SK-N-SH (cell line): ENCODE results near the gene CHAC1. TPM values are rescaled to one million over a fixed set of nuclear protein-coding genes. Genes with fewer than 3 reads are reported as not detected.

Experiments
- CTCF ChIA-PET: fragments of 300-600, 350-600 bp; formaldehyde crosslinking; extraction: SDS; loops from one replicate; lab custom pipeline; 2021; lab: Yijun Ruan, JAX
- POLR2A ChIA-PET: fragments of 350-600 bp; sonication (Branson Sonifier 250); formaldehyde crosslinking; extraction: SDS; loops from one replicate; lab custom pipeline; 2020; ENCODE audit warnings: antibody characterized with exemption, inconsistent platforms; lab: Yijun Ruan, JAX
- DNase-seq: peaks from one replicate; pipeline ENCODE4 v3.0.0; 2012
- H2AFZ ChIP-seq: fragments of 200-600 bp; sonication (generic); 2 replicates; pipeline ENCODE4 v1.8.1; 2016; ENCODE audit warnings: antibody characterized with exemption, mild to moderate bottlenecking, low read depth
- H3F3A ChIP-seq: fragments of 200-600 bp; sonication (generic); replicated peaks from 2 replicates; pipeline ENCODE3; 2016; ENCODE audit warnings: antibody characterized with exemption, mild to moderate bottlenecking; ENCODE audit not compliant: insufficient read depth
- H3K27ac ChIP-seq, 2 experiments: fragments of 200-500 bp in 1 of 2; fragments of 200-600 bp in 1 of 2; sonication (Bioruptor generic) in 1 of 2; sonication (generic), shearing (Covaris generic) in 1 of 2; 2 replicates each; pipeline versions ENCODE4 v1.5.1 to v1.6.1; 2014 to 2016; ENCODE audit warnings: low read depth in 2 of 2, inconsistent platforms in 1 of 2, low read length in 1 of 2, mild to moderate bottlenecking in 1 of 2, mixed read lengths in 1 of 2
- H3K27me3 ChIP-seq: fragments of 200-600 bp; sonication (generic), shearing (Covaris generic); 2 replicates; pipeline ENCODE4 v1.6.1; 2016; ENCODE audit warnings: mixed run types; ENCODE audit not compliant: insufficient read depth
- H3K36me3 ChIP-seq, 2 experiments: fragments of 200-500 bp in 1 of 2; fragments of 200-600 bp in 1 of 2; sonication (Bioruptor generic) in 1 of 2; sonication (generic) in 1 of 2; replicated peaks in 1 of 2; 2 replicates each; pipeline versions ENCODE3 to v1.5.1; 2014 to 2016; ENCODE audit warnings: low read length in 1 of 2, mild to moderate bottlenecking in 1 of 2; ENCODE audit not compliant: insufficient read depth in 2 of 2, control insufficient read depth in 1 of 2
- H3K4me1 ChIP-seq, 2 experiments: fragments of 200-500 bp in 1 of 2; fragments of 200-600 bp in 1 of 2; sonication (Bioruptor generic) in 1 of 2; sonication (generic), shearing (Covaris generic) in 1 of 2; 2 replicates each; pipeline versions ENCODE4 v1.5.1 to v1.6.1; 2014 to 2016; ENCODE audit warnings: low read depth in 1 of 2, low read length in 1 of 2, mixed run types in 1 of 2; ENCODE audit not compliant: insufficient read depth in 2 of 2, control insufficient read depth in 1 of 2
- H3K4me2 ChIP-seq: fragments of 200-600 bp; sonication (generic), shearing (Covaris generic); 2 replicates; pipeline ENCODE4 v1.6.1; 2017; ENCODE audit warnings: mixed run types
- H3K4me3 ChIP-seq, 2 experiments: fragments of 200-500 bp in 1 of 2; fragments of 200-600 bp in 1 of 2; sonication (Bioruptor generic) in 1 of 2; sonication (generic), shearing (Covaris generic) in 1 of 2; 2 replicates each; pipeline versions ENCODE4 v1.5.1 to v1.8.1; 2014 to 2016; ENCODE audit warnings: low read depth in 2 of 2, inconsistent platforms in 1 of 2, low read length in 1 of 2, mild to moderate bottlenecking in 1 of 2, mixed read lengths in 1 of 2, moderate library complexity in 1 of 2
- H3K79me2 ChIP-seq: fragments of 200-600 bp; sonication (generic); 2 replicates; pipeline ENCODE4 v1.8.1; 2017; ENCODE audit warnings: mild to moderate bottlenecking; ENCODE audit not compliant: insufficient read depth
- H3K9ac ChIP-seq: fragments of 200-600 bp; sonication (generic); 2 replicates; pipeline ENCODE4 v1.6.1; 2017; ENCODE audit warnings: mixed run types
- H3K9me2 ChIP-seq: fragments of 200-600 bp; sonication (generic); 2 replicates; pipeline ENCODE4 v1.6.1; 2017; ENCODE audit warnings: mixed run types
- H3K9me3 ChIP-seq: fragments of 200-600 bp; sonication (generic); 2 replicates; pipeline ENCODE4 v1.6.1; 2017; ENCODE audit warnings: mixed run types, mild to moderate bottlenecking, moderate library complexity
- H4K20me1 ChIP-seq: fragments of 200-600 bp; sonication (generic); 2 replicates; pipeline ENCODE4 v1.6.1; 2017; ENCODE audit warnings: mild to moderate bottlenecking, mixed run types; ENCODE audit not compliant: insufficient read depth
- CHD2 ChIP-seq: fragments of 150-350 bp; IDR thresholded peaks from 2 replicates; pipeline ENCODE4 v1.6.1; 2018; ENCODE audit warnings: low read length; ENCODE audit not compliant: partially characterized antibody
- ELF1 ChIP-seq: IDR thresholded peaks from 2 replicates; pipeline ENCODE4 v1.4.0; 2012
- FOSL2 ChIP-seq: IDR thresholded peaks from 2 replicates; pipeline ENCODE4 v1.4.0; 2012; ENCODE audit warnings: low read depth, mild to moderate bottlenecking, moderate library complexity, borderline replicate concordance
- FOXJ3 ChIP-seq: sonication (generic); formaldehyde crosslinking; IDR thresholded peaks from 2 replicates; pipeline ENCODE4 v1.5.1; 2020; ENCODE audit warnings: mild to moderate bottlenecking, missing genetic modification reagents
- FOXM1 ChIP-seq: IDR thresholded peaks from 2 replicates; pipeline ENCODE4 v1.4.0; 2012; ENCODE audit warnings: low read depth, mild to moderate bottlenecking
- GABPA ChIP-seq: IDR thresholded peaks from 2 replicates; pipeline ENCODE4 v1.4.0; 2012; ENCODE audit warnings: low read depth, mild to moderate bottlenecking
- GATA2 ChIP-seq: sonication (generic); formaldehyde crosslinking; IDR thresholded peaks from 2 replicates; pipeline ENCODE4 v1.5.0; 2020; ENCODE audit warnings: mild to moderate bottlenecking, missing genetic modification reagents
- MEF2A ChIP-seq: IDR thresholded peaks from 2 replicates; pipeline ENCODE4 v1.4.0; 2012; ENCODE audit warnings: low read depth, borderline replicate concordance
- NFIC ChIP-seq: IDR thresholded peaks from 2 replicates; pipeline ENCODE4 v1.4.0; 2012; ENCODE audit warnings: borderline replicate concordance
- RAD21 ChIP-seq: IDR thresholded peaks from 2 replicates; pipeline ENCODE4 v1.6.1; 2012; ENCODE audit warnings: mild to moderate bottlenecking, low read length
- RCOR1 ChIP-seq: fragments of 150-350 bp; IDR thresholded peaks from 2 replicates; pipeline ENCODE4 v1.6.1; 2017; ENCODE audit warnings: antibody characterized with exemption, low read length
- RFX5 ChIP-seq: IDR thresholded peaks from 2 replicates; pipeline ENCODE4 v1.6.1; 2012; ENCODE audit warnings: mild to moderate bottlenecking, improper control_type of control experiment, low read length
- RXRA ChIP-seq: IDR thresholded peaks from 2 replicates; pipeline ENCODE4 v1.4.0; 2012; ENCODE audit warnings: low read depth, mild to moderate bottlenecking, borderline replicate concordance
- SIN3A ChIP-seq: IDR thresholded peaks from 2 replicates; pipeline ENCODE4 v1.6.1; 2012; ENCODE audit warnings: low read depth, mild to moderate bottlenecking, low read length, moderate library complexity, borderline replicate concordance
- TCF12 ChIP-seq: IDR thresholded peaks from 2 replicates; pipeline ENCODE4 v1.4.0; 2012
- TEAD4 ChIP-seq: IDR thresholded peaks from 2 replicates; pipeline ENCODE4 v1.4.0; 2012; ENCODE audit warnings: mild to moderate bottlenecking, borderline replicate concordance; ENCODE audit not compliant: insufficient read depth
- USF2 ChIP-seq: fragments of 150-350 bp; IDR thresholded peaks from 2 replicates; pipeline ENCODE4 v1.6.1; 2017; ENCODE audit warnings: antibody characterized with exemption, low read length, low read depth, borderline replicate concordance
- ZBTB33 ChIP-seq: IDR thresholded peaks from 2 replicates; pipeline ENCODE4 v1.4.0; 2012; ENCODE audit warnings: low read depth, borderline replicate concordance
- WGBS: methylation state at CpG from one replicate; pipeline ENCODE4 v1.1.6; 2017; ENCODE audit warnings: low lambda C conversion rate; 5-methylcytosine and 5-hydroxymethylcytosine counted together
- polyA plus RNA-seq, 3 experiments: library from polyadenylated mRNA; depleted of rRNA; stranded (reverse); fragments of >200 nt; gene quantifications; 2 replicates each; pipeline ENCODE4 v1.2.3, GENCODE V29; 2012
- TF ChIP-seq, protein P1 (sequence below): IDR thresholded peaks from 2 replicates; pipeline ENCODE4 v1.4.0; 2012; ENCODE audit warnings: low read depth, borderline replicate concordance
- TF ChIP-seq, protein P2 (sequence below): fragments of 200-600 bp; sonication (generic); IDR thresholded peaks from 2 replicates; pipeline ENCODE4 v1.6.1; 2017; ENCODE audit warnings: antibody characterized with exemption, mild to moderate bottlenecking, moderate library complexity

CHAC1 gene
- polyA plus RNA-seq, 1 of the 3 experiments (the other 2 are of a cell fraction): 9.3 TPM

DNA sequence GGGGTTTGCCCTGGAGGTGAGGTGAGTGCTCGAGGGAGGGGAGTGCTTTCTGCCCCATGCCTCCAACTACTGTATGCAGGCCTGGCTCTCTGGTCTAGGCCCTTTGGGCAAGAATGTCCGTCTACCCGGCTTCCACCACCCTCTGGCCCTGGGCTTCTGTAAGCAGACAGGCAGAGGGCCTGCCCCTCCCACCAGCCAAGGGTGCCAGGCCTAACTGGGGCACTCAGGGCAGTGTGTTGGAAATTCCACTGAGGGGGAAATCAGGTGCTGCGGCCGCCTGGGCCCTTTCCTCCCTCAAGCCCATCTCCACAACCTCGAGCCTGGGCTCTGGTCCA lies 14.8 kb upstream of the CHAC1 start:
- Histone ChIP-seq H3K9ac (no peak overlapping the region), H3F3A (peaks cover 16% of the 10 kb centered on the region), H3K79me2 (no peaks in the 10 kb centered on the region), H3K9me2 (no peaks in the 10 kb centered on the region), H3K4me3 (no peak overlapping the region), H3K4me1 (peaks cover 7 to 26% of the 10 kb centered on the region in 2 experiments; a peak in 2 of 4 replicates), H3K4me2 (no peak overlapping the region), H3K27me3 (no peaks in the 10 kb centered on the region), H3K27ac (no peak overlapping the region), H3K9me3 (no peaks in the 10 kb centered on the region), H3K36me3 (no peaks in the 10 kb centered on the region)
- 97% methylated on average over 4 of the region's 6 CpGs for WGBS
- POLR2A ChIA-PET: no interaction called here
- CTCF ChIA-PET: interaction anchor here (0.8 to 33.6 kb wide), 10 partner anchors 8 to 323 kb away, joined by 3 to 675 read pairs (median 6); partner anchors contain the start of genes CHAC1, DLL4 and VPS18
- TF ChIP-seq RCOR1 (no peak), USF2 (no peak)
- TF ChIP-seq, all 33 proteins: peak for 0
- DNase-seq: no peak
- H2AFZ ChIP-seq: no peak overlapping the region
- H4K20me1 ChIP-seq: no peaks in the 10 kb centered on the region

DNA sequence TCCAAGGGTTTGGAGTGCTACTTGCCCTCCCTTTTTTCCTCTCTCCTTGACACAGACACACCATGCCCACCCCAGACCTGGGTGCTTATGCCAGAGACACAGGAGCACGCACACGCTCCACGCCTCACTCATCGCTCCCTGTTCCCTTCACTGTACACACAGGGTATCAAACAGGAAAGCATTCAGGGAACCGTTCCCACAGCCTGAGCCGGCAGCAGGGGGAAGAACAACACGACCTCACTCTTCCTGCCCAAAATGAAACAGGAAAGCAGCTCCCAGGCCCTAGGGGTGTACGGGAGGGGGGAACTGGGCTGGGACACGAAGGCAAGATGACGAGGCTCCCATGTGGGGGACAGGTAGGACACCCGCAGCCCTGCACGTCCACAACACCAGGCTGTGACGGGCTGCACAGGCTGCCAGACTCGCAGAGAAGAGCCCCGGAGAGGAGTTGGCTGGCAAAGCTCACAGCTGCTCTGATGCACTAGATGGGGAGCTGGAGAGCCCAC lies 12.9 kb upstream of the CHAC1 start:
- Histone ChIP-seq H3K9me2 (no peaks in the 10 kb centered on the region), H3F3A (peaks cover 16% of the 10 kb centered on the region), H3K4me2 (no peak overlapping the region), H4K20me1 (no peaks in the 10 kb centered on the region), H3K4me3 (no peak overlapping the region), H3K27me3 (no peaks in the 10 kb centered on the region), H3K4me1 (peaks cover 7 to 26% of the 10 kb centered on the region in 2 experiments; a peak in 2 of 4 replicates), H3K9me3 (no peaks in the 10 kb centered on the region), H3K9ac (no peak overlapping the region), H3K36me3 (no peaks in the 10 kb centered on the region), H3K27ac (no peak overlapping the region), H3K79me2 (no peaks in the 10 kb centered on the region), H2AFZ (no peak overlapping the region)
- ChIA-PET POLR2A (interaction anchor here (2.2 to 3.4 kb wide), 2 partner anchors 12 to 13 kb away, joined by 5 to 47 read pairs; partner anchors contain the start of gene CHAC1), CTCF (interaction anchor here (1.2 to 33.6 kb wide), 12 partner anchors 11 to 245 kb away, joined by 3 to 675 read pairs (median 18); partner anchors contain the start of genes CHAC1, DLL4 and VPS18)
- 90% methylated on average over 15 of the region's 15 CpGs for WGBS
- TF ChIP-seq MEF2A (no peak), ZBTB33 (no peak), NFIC (no peak), TCF12 (no peak), ELF1 (no peak), FOSL2 (no peak), FOXJ3 (CRISPR knock-in tag) (no peak), GABPA (no peak), RFX5 (no peak), RXRA (no peak), FOXM1 (no peak), CHD2 (no peak), TEAD4 (no peak), GATA2 (CRISPR knock-in tag) (no peak), SIN3A (no peak), RAD21 (no peak)
- TF ChIP-seq, protein P1, sequence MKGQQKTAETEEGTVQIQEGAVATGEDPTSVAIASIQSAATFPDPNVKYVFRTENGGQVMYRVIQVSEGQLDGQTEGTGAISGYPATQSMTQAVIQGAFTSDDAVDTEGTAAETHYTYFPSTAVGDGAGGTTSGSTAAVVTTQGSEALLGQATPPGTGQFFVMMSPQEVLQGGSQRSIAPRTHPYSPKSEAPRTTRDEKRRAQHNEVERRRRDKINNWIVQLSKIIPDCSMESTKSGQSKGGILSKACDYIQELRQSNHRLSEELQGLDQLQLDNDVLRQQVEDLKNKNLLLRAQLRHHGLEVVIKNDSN: no peak
- TF ChIP-seq, protein P2, sequence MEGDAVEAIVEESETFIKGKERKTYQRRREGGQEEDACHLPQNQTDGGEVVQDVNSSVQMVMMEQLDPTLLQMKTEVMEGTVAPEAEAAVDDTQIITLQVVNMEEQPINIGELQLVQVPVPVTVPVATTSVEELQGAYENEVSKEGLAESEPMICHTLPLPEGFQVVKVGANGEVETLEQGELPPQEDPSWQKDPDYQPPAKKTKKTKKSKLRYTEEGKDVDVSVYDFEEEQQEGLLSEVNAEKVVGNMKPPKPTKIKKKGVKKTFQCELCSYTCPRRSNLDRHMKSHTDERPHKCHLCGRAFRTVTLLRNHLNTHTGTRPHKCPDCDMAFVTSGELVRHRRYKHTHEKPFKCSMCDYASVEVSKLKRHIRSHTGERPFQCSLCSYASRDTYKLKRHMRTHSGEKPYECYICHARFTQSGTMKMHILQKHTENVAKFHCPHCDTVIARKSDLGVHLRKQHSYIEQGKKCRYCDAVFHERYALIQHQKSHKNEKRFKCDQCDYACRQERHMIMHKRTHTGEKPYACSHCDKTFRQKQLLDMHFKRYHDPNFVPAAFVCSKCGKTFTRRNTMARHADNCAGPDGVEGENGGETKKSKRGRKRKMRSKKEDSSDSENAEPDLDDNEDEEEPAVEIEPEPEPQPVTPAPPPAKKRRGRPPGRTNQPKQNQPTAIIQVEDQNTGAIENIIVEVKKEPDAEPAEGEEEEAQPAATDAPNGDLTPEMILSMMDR: no peak
- DNase-seq: no peak
